SH-SY5Y (cell line): ENCODE results near the gene LRRTM2.
A peak's percentile ranks its signal among the peaks of the same experiment; 100 is the strongest.

Experiments
- GATA2 ChIP-seq: IDR thresholded peaks from 2 replicates; pipeline ENCODE4 v1.6.1; 2011; ENCODE audit warnings: mild to moderate bottlenecking, low read depth, low read length
- GATA3 ChIP-seq: IDR thresholded peaks from 2 replicates; pipeline ENCODE4 v1.6.1; 2011; ENCODE audit warnings: low read depth, mild to moderate bottlenecking, low read length, moderate library complexity

Gene LRRTM2

GRCh38 chr5:138898742-138899141 lies 23.6 kb upstream of the LRRTM2 start:
- TF ChIP-seq GATA2 (no peak), GATA3 (no peak)

GRCh38 chr5:138898299-138898698 lies 23.2 kb upstream of the LRRTM2 start:
- TF ChIP-seq GATA2 (no peak), GATA3 (no peak)

- TF ChIP-seq GATA2 (no peak), GATA3 (no peak)
Observed at GRCh38 chr5:138895918-138896317, 20.8 kb upstream of the LRRTM2 start.

DNA sequence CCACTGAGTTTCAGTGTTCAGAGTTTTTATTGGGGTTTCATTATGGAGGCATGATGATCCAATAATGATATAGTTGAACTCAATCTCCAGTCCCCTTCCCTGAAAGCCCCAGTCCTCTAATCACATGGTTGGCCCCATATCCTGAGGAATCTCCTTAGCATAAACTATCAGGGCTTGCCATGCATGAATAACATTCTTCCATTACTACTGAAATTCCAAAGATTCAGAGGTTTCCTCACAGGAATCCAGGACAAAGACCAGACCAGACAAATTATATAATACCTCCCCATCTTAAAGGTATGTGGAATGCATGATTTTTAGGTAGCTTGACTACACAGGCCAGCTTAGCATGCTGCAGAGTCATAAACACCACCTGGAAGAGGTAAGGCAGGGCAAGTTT lies 15.5 kb upstream of the LRRTM2 start:
- TF ChIP-seq GATA3 (no peak), GATA2 (no peak)

- no peak for TF ChIP-seq GATA2
- TF ChIP-seq GATA3, result no peak
Observed at GRCh38 chr5:138889994-138890393, 14.9 kb upstream of the LRRTM2 start.

DNA sequence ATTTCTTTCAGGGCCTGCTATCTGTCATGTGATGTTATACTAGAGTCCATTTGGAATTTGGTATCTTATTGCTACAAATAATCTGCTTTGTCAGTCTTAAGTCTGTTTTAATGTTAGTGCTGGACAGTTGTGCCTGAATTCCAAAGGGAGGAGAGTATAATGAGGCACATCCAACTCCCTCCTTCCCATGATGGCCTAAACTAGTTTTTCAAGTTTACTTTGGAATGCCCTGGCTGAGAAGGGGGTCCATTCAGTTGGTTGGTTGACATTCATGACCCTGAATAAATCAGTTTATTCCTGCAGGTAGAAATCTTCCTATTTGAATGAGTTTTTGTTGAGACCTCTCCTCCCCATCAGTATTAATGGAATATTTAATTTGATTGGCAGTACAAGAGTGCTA lies 9.4 kb upstream of the LRRTM2 start:
- TF ChIP-seq GATA2, result no peak
- no peak for TF ChIP-seq GATA3

DNA sequence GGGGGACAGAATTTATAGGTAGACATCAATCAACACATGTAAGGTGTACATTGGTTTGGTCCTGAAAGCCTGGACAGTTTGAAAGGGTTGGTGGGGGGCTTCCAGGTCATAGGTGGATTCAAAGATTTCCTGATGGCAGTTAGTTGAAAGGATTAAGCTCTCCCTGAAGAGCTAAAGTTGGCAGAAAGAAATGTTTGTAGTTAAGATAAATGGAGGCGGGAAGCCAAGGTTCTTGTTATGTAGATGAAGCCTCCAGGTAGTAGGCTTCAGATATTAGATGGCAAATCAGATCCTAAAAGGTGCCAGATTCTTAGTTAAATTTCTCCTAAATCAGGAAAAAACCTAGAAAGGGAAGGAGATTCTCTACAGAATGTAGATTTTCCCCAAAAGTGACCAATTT lies 9.0 kb upstream of the LRRTM2 start:
- TF ChIP-seq GATA2 (no peak), GATA3 (no peak)

DNA sequence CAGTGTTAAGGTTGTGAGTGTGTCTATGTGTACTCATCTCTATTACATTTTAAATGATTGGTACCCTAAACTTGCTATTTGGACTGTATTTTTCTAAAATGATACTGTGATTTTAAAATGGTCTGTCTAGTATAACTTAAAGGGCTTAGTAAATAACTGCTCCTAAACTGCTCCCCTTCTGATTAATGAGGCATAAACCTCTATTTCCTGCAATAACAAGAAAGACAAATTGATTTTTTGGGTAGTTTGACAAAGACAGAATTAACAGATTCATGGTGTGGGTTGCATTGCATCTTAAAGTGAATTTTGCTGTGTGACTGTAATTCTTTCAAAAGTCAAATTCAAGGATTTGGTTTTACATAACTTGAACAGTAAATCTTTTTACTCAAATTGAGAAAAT lies 8.1 kb upstream of the LRRTM2 start:
- TF ChIP-seq GATA2 (no peak), GATA3 (no peak)

DNA sequence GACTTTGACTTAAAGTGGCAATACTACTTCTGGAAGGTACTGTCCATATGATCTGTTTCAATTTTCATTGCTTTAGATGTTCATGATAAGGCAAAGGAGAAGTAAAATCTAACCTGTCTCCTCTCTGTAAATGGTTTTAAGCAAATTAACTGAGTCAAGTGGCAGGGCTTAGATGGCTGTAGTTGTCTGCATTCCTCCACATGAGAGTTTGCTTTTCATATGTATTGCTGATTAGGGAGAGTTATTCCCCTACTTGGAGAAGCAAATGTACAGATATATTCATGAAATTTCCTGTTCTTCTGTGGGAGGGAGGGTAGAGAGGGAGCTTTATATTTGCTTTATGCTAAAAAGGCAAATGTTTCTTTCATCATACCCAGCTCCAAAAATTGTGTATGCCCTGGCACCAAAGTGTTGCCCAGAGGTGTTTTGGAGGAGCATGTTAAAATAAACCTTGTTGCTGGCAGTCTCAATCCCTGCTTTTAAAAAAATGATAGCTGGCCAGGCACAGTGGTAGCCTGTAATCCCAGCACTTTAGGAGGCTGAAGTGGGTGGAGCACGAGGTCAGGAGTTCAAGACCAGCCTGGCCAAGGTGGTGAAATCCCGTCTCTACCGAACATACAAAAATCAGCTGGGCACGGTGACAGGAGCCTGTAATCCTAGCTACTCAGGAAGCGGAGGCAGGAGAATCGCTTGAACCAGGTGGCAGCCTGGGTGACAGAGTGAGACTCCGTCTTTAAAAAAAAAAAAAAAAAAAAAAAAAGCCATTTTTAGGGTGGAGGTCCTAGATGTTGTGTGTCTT lies 3.5 kb upstream of the LRRTM2 start:
- TF ChIP-seq GATA3 (no peak), GATA2 (no peak)

GRCh38 chr5:138876811-138877210 lies 1.7 kb upstream of the LRRTM2 start:
- TF ChIP-seq GATA3 (no peak), GATA2 (no peak)

- TF ChIP-seq GATA2 (no peak), GATA3 (no peak)
Observed at GRCh38 chr5:138875946-138876345, 811 bp upstream of the LRRTM2 start.

DNA sequence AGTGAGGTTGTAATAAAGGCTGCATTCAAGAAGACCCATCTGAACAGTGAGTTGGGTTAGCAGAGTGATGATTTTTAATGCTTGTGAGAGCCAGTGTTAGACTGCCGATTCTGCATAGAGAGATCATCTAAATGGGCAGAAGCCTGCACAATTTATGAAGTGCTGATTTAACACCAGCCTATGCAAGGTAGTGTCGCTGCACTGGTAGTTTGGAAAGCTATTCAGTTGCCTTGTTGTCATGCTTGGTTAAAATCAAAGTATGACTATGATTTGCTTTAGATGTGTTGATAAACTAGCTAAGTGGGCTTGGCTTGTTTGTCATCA lies 379 bp upstream of the LRRTM2 start:
- TF ChIP-seq GATA2 (peak; percentile 32; the same call in 1 of the 2 replicates), GATA3 (0 out of 2 replicates have a peak, but pooled peaks have one; percentile 19)

DNA sequence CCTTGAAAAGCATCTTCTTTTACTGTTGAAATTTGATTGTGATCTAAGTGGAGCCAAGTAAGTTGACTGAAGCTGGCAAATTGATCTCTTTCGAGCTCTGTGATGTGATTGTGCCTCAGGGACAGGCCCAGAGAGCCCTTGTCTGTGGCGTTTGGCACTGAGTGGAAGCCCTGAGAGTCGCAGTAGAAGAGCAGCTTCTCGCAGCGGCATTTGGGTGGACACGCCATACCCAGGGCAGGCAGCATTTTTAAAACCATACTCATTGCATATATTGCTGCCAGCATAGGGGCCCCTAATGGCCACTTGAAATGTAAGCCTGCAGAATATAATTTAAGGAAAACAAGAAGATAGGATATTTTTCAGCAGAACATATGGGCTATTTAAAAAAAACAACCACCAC lies 894 bp downstream of the LRRTM2 start:
- no peak; the same call in 1 of the 2 replicates for TF ChIP-seq GATA2
- no peak for TF ChIP-seq GATA3

- TF ChIP-seq GATA2 (peak; percentile 22; the same call in 1 of the 2 replicates), GATA3 (no peak; the same call in 1 of the 2 replicates)
Observed at GRCh38 chr5:138873466-138874221, 1.5 kb downstream of the LRRTM2 start.
